Gastrocnemius medialis (tissue), 4 donors: ENCODE results near the gene PIGL. TPM values are rescaled to one million over a fixed set of nuclear protein-coding genes. Genes with fewer than 3 reads are reported as not detected.
"Not testable (repeated sequence)": the region's sequence is repeated elsewhere in the genome, so short reads cannot be mapped to it uniquely, and the experiment has no call there.

ENCODE experiments used
- ATAC-seq, 2 donors: fragments of 150-250 bp; one replicate each; pipeline ENCODE4 v1.9.1; 2016
- DNase-seq, 2 donors: peaks; one replicate each; pipeline ENCODE4 v3.0.0-alpha.2; 2019
- H3K27ac ChIP-seq, 4 donors: fragments of 200-600 bp; sonication (generic); 1 replicate in 1 of 4; 2 replicates in 3 of 4; pipeline ENCODE4 v1.5.1; 2016 to 2018; ENCODE audit warnings: mild to moderate bottlenecking in 2 of 4, moderate library complexity in 1 of 4
- H3K27me3 ChIP-seq, 3 donors: fragments of 200-600 bp; sonication (generic) in 2 of 3; 1 replicate in 1 of 3; 2 replicates in 2 of 3; pipeline versions ENCODE4 v1.5.1 to v1.6.0; 2016 to 2019; ENCODE audit warnings: mild to moderate bottlenecking in 1 of 3, moderate library complexity in 1 of 3
- H3K36me3 ChIP-seq, 2 donors: fragments of 200-600 bp; sonication (generic) in 1 of 2; one replicate each; pipeline ENCODE4 v1.5.1; 2017 to 2018
- H3K4me1 ChIP-seq, 2 donors: fragments of 200-600 bp; sonication (generic) in 1 of 2; one replicate each; pipeline ENCODE4 v1.5.1; 2016 to 2017; ENCODE audit warnings: mild to moderate bottlenecking in 2 of 2
- H3K4me3 ChIP-seq, 4 donors: fragments of 200-600 bp; sonication (generic) in 3 of 4; 1 replicate in 1 of 4; 2 replicates in 3 of 4; pipeline ENCODE4 v1.5.1; 2016 to 2019; ENCODE audit warnings: mild to moderate bottlenecking in 2 of 4
- H3K9me3 ChIP-seq, 3 donors: fragments of 200-600 bp; sonication (generic) in 2 of 3; 1 replicate in 1 of 3; 2 replicates in 2 of 3; pipeline ENCODE4 v1.5.1; 2016 to 2019
- CTCF ChIP-seq, 5 experiments: fragments of 450-650 bp in 3 of 5; fragments of 200-600 bp in 2 of 5; sonication (generic) in 2 of 5; IDR thresholded peaks in 4 of 5; conservative IDR thresholded peaks in 1 of 5; 1 replicate in 4 of 5; 2 replicates in 1 of 5; pipeline ENCODE4 v1.5.1; 2016 to 2019; ENCODE audit warnings: antibody characterized with exemption in 5 of 5, mild to moderate bottlenecking in 3 of 5, moderate library complexity in 3 of 5
- POLR2A ChIP-seq, 2 donors: fragments of 450-650 bp; IDR thresholded peaks; one replicate each; pipeline ENCODE4 v1.6.1; 2017; ENCODE audit warnings: antibody characterized with exemption in 2 of 2, mild to moderate bottlenecking in 2 of 2, moderate library complexity in 2 of 2
- in situ Hi-C, 4 donors: fragments of 200-750 bp; cut with MboI; loops; one replicate each; pipeline versions ENCODE4 v1.15.0 to v1.8.0; 2017; ENCODE audit warnings: low sequenced_read_pairs in 4 of 4
- intact Hi-C: fragments of 100-400 bp; cut with DNase I; formaldehyde crosslinking; loops from one replicate; pipeline ENCODE4 v1.15.1; 2023; ENCODE audit warnings: low total_unique reads
- total RNA-seq, 4 donors: library from RNA; depleted of rRNA; stranded (reverse); fragments of >200 nt; gene quantifications; one replicate each; pipeline versions ENCODE4 v1.1.0 to v1.2.3, GENCODE V29; 2016

The PIGL gene
- total RNA-seq, 4 donors from 2014 or later: 6.2 to 7.4 (median 7.0) TPM

GRCh38 chr17:16288860-16289571 is 72.0 kb downstream of the PIGL start:
- DNase-seq: no peak
- intact Hi-C loops: no loop called here

GRCh38 chr17:16293931-16294330 is 76.9 kb downstream of the PIGL start:
- no peak overlapping the region for H3K27ac ChIP-seq
- H3K27me3 ChIP-seq: no peaks in the 10 kb centered on the region
- no peaks in the 10 kb centered on the region for H3K9me3 ChIP-seq
- intact Hi-C loops (no loop called here), in situ Hi-C loops (no loop called here)
- ATAC-seq (no peak), DNase-seq (no peak)
- no peaks in the 10 kb centered on the region for H3K36me3 ChIP-seq
- TF ChIP-seq CTCF (IDR thresholded peaks at IDR 0.05 in 4 of 5, conservative IDR thresholded peaks at IDR 0.05 in 1 of 5) (no peak), POLR2A (IDR thresholded peaks at IDR 0.05) (no peak)
- H3K4me3 ChIP-seq: no peak overlapping the region
- H3K4me1 ChIP-seq: no peaks in the 10 kb centered on the region

More at GRCh38 chr17:16288860-16289571, 72.0 kb downstream of the PIGL start:
- in situ Hi-C loops: no loop called here
- no peak overlapping the region for H3K4me3 ChIP-seq
- no peaks in the 10 kb centered on the region for H3K36me3 ChIP-seq
- H3K9me3 ChIP-seq: no peaks in the 10 kb centered on the region
- TF ChIP-seq CTCF (IDR thresholded peaks at IDR 0.05 in 4 of 5, conservative IDR thresholded peaks at IDR 0.05 in 1 of 5): no peak
- no peak for TF ChIP-seq POLR2A (IDR thresholded peaks at IDR 0.05)
- no peak for ATAC-seq
- no peak overlapping the region for H3K27ac ChIP-seq
- peaks cover 14 to 21% of the 10 kb centered on the region in 2 donors for H3K4me1 ChIP-seq
- no peaks in the 10 kb centered on the region for H3K27me3 ChIP-seq

- ATAC-seq: no peak
- TF ChIP-seq POLR2A (IDR thresholded peaks at IDR 0.05) (no peak), CTCF (IDR thresholded peaks at IDR 0.05 in 4 of 5, conservative IDR thresholded peaks at IDR 0.05 in 1 of 5) (no peak)
- intact Hi-C loops: no loop called here
Measured at GRCh38 chr17:16294560-16294959, 77.5 kb downstream of the PIGL start.

GRCh38 chr17:16296072-16296471 is 79.1 kb downstream of the PIGL start:
- in situ Hi-C loops, H3K4me3 ChIP-seq, H3K4me1 ChIP-seq, DNase-seq, H3K36me3 ChIP-seq, H3K27me3 ChIP-seq, intact Hi-C loops, ATAC-seq, H3K9me3 ChIP-seq, H3K27ac ChIP-seq: not testable (repeated sequence)

More at GRCh38 chr17:16294560-16294959, 77.5 kb downstream of the PIGL start:
- Histone ChIP-seq H3K27me3 (no peaks in the 10 kb centered on the region), H3K36me3 (no peaks in the 10 kb centered on the region), H3K4me3 (no peak overlapping the region), H3K27ac (no peak overlapping the region), H3K4me1 (no peaks in the 10 kb centered on the region), H3K9me3 (no peaks in the 10 kb centered on the region)
- no peak for DNase-seq
- in situ Hi-C loops: no loop called here

- DNase-seq (no peak), ATAC-seq (no peak)
- Histone ChIP-seq H3K27ac (no peak overlapping the region), H3K4me3 (no peak overlapping the region), H3K36me3 (peaks cover 0 to 7% of the 10 kb centered on the region in 2 donors), H3K4me1 (no peaks in the 10 kb centered on the region), H3K9me3 (no peaks in the 10 kb centered on the region), H3K27me3 (no peaks in the 10 kb centered on the region)
- in situ Hi-C loops (no loop called here), intact Hi-C loops (no loop called here)
- no peak for TF ChIP-seq CTCF (IDR thresholded peaks at IDR 0.05 in 4 of 5, conservative IDR thresholded peaks at IDR 0.05 in 1 of 5)
- no peak for TF ChIP-seq POLR2A (IDR thresholded peaks at IDR 0.05)
Measured at GRCh38 chr17:16297367-16298139, 80.5 kb downstream of the PIGL start.
